ENCODE measurements around the gene GRHL1.

The GRHL1 gene

GRCh38 chr2:10042301-10043161, 91.0 kb downstream of the GRHL1 start:
- H3K4me3 ChIP-seq (ENCODE audit: low read length): peak overlapping the region; percentile 63
- peak; percentile 26 for TF ChIP-seq CTCF (conservative IDR thresholded peaks at IDR 0.05; ENCODE audit: low read length)
- peak; percentile 65 for DNase-seq (ENCODE audit: low read depth)

- no peak for TF ChIP-seq CTCF (conservative IDR thresholded peaks at IDR 0.05; ENCODE audit: low read length)
- peak within 1 kb of the TSS; percentile 63 for H3K4me3 ChIP-seq (ENCODE audit: low read length)
- peak; percentile 87 for DNase-seq (ENCODE audit: low read depth)
Measured at GRCh38 chr2:10043256-10043905, 91.9 kb downstream of the GRHL1 start, which contains the start of gene KLF11. Gene KLF11, plus strand, starts transcription at chr2:10043550. Its CDS starts 167 bp downstream, at chr2:10043717.

GRCh38 chr2:10043906-10044601, 92.6 kb downstream of the GRHL1 start:
- no peak for TF ChIP-seq CTCF (conservative IDR thresholded peaks at IDR 0.05; ENCODE audit: low read length)
- peak; percentile 92 for DNase-seq (ENCODE audit: low read depth)
- peak overlapping the region; percentile 62 for H3K4me3 ChIP-seq (ENCODE audit: low read length)

- peak; percentile 40 for DNase-seq (ENCODE audit: low read depth)
- no peak overlapping the region for H3K4me3 ChIP-seq (ENCODE audit: low read length)
- TF ChIP-seq CTCF (conservative IDR thresholded peaks at IDR 0.05; ENCODE audit: low read length): no peak
Measured at GRCh38 chr2:10045561-10046355, 94.3 kb downstream of the GRHL1 start.

- no peak overlapping the region for H3K4me3 ChIP-seq (ENCODE audit: low read length)
- DNase-seq (ENCODE audit: low read depth): peak; percentile 16
- no peak for TF ChIP-seq CTCF (conservative IDR thresholded peaks at IDR 0.05; ENCODE audit: low read length)
Measured at GRCh38 chr2:10046931-10047330, 95.4 kb downstream of the GRHL1 start.

- TF ChIP-seq CTCF (conservative IDR thresholded peaks at IDR 0.05; ENCODE audit: low read length): no peak
- no peak for DNase-seq (ENCODE audit: low read depth)
Measured at GRCh38 chr2:10047616-10048500, 96.4 kb downstream of the GRHL1 start.

More at GRCh38 chr2:10047616-10048500, 96.4 kb downstream of the GRHL1 start:
- no peak overlapping the region for H3K4me3 ChIP-seq (ENCODE audit: low read length)

Measured in AG10803 (cell line).